ENCODE measurements around the gene PPP1R37.

PPP1R37 gene

DNA sequence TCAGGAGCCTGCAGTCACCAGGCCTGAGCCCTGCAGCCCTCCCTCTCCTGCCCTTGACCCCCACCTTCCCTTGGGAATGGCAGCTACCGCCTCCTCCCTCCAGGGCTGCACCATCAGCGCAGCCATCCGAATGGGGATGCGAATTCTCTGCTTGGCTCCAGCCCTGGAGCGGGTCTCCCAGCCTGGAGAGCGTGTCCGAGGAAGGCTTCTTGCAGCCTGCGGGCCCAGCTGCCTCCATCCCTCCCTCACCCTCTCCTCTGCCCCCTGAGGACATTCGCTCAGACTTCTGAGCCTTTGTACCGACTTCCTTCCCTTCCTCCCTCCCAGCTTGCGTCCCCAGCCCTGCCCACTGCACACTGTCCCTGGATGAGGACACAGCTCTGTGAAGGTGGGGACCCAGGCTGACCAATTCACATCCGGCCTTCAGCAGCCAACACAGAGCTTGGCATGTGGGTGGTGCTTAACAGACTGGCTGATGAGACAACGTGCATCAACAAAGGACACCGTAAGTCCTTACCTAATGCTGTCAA, 73.8 kb downstream of the PPP1R37 start:
- H3K4me3 ChIP-seq (ENCODE audit: low read length): no peak overlapping the region
- no peak overlapping the region for H3K9ac ChIP-seq (ENCODE audit: low read length)
- no peak overlapping the region for H2AK5ac ChIP-seq (ENCODE audit: low read length)
- no peak overlapping the region for H3K23ac ChIP-seq (ENCODE audit: low read length)
- no peak overlapping the region for H2BK120ac ChIP-seq (ENCODE audit: low read depth, low read length)
- H4K5ac ChIP-seq (ENCODE audit: low read length): no peak overlapping the region
- no peak overlapping the region for H2BK5ac ChIP-seq (ENCODE audit: low read length)
- no peak overlapping the region for H2BK15ac ChIP-seq (replicated peaks; ENCODE audit: low read depth)
- H3K56ac ChIP-seq (ENCODE audit: low read length): peak overlapping the region; percentile 42
- H3K36me3 ChIP-seq (ENCODE audit: control insufficient read depth, insufficient read depth, low read length): no peaks in the 10 kb centered on the region
- DNase-seq: peak; percentile 48
- no CpG with 5 or more reads among the region's 14 CpGs for WGBS (ENCODE audit: extremely low coverage, insufficient coverage, low lambda C conversion rate)
- no peak overlapping the region for H3K4ac ChIP-seq (ENCODE audit: low read depth, low read length)
- H4K8ac ChIP-seq (ENCODE audit: low read depth, low read length): no peak overlapping the region
- no peak overlapping the region for H3K27ac ChIP-seq (ENCODE audit: low read depth, low read length)
- no peaks in the 10 kb centered on the region for H3K79me2 ChIP-seq (ENCODE audit: control insufficient read depth, insufficient read depth, low read length)
- no peak overlapping the region for H3K18ac ChIP-seq (ENCODE audit: low read length)
- H3K4me1 ChIP-seq (ENCODE audit: control insufficient read depth, low read depth, low read length): no peaks in the 10 kb centered on the region
- no peak overlapping the region for H3K4me2 ChIP-seq (ENCODE audit: low read length)
- H3K27me3 ChIP-seq (ENCODE audit: insufficient read depth, low read length, poor library complexity): no peaks in the 10 kb centered on the region
- no peaks in the 10 kb centered on the region for H3K79me1 ChIP-seq (ENCODE audit: low read length)

DNA sequence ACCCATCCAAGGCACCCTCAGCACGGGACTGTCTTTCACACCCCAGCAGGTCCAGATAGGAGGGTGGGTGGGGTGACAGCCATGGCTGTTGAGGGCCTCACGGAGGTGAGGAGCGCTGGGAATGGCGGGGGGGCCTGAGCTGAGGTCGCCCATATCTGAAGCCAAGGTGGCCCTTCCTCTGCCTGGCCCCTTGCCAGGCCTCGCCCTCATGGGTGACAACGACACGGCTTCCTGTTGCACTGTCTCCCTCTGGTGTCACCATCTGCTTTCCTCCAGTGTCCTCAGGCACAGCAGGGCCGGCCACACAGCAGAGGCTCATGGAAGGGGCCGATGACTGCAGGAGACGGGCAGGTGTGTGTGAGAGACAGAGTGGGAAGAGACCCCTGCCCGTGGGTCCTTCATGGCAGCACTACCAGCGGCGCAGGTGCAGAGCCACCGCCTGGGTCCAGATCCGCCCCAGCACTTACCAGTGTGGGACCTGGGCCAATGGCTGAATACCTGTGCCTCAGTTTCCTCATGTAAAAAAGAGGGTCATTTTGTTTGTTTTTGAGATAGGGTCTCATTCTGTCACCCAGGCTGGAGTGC, 75.9 kb downstream of the PPP1R37 start:
- no peak overlapping the region for H2BK5ac ChIP-seq (ENCODE audit: low read length)
- no peak overlapping the region for H3K9ac ChIP-seq (ENCODE audit: low read length)
- no peak overlapping the region for H3K4me2 ChIP-seq (ENCODE audit: low read length)
- H4K5ac ChIP-seq (ENCODE audit: low read length): no peak overlapping the region
- no peak overlapping the region for H3K23ac ChIP-seq (ENCODE audit: low read length)
- H3K79me2 ChIP-seq (ENCODE audit: control insufficient read depth, insufficient read depth, low read length): no peaks in the 10 kb centered on the region
- H3K4ac ChIP-seq (ENCODE audit: low read depth, low read length): no peak overlapping the region
- no peak overlapping the region for H2BK120ac ChIP-seq (ENCODE audit: low read depth, low read length)
- H4K8ac ChIP-seq (ENCODE audit: low read depth, low read length): no peak overlapping the region
- H3K18ac ChIP-seq (ENCODE audit: low read length): no peak overlapping the region
- no peaks in the 10 kb centered on the region for H3K27me3 ChIP-seq (ENCODE audit: insufficient read depth, low read length, poor library complexity)
- no peak overlapping the region for H3K4me3 ChIP-seq (ENCODE audit: low read length)
- no peaks in the 10 kb centered on the region for H3K4me1 ChIP-seq (ENCODE audit: control insufficient read depth, low read depth, low read length)
- no CpG with 5 or more reads among the region's 16 CpGs for WGBS (ENCODE audit: extremely low coverage, insufficient coverage, low lambda C conversion rate)
- no peaks in the 10 kb centered on the region for H3K36me3 ChIP-seq (ENCODE audit: control insufficient read depth, insufficient read depth, low read length)
- no peaks in the 10 kb centered on the region for H3K79me1 ChIP-seq (ENCODE audit: low read length)
- H2AK5ac ChIP-seq (ENCODE audit: low read length): no peak overlapping the region
- no peak overlapping the region for H2BK15ac ChIP-seq (replicated peaks; ENCODE audit: low read depth)
- no peak overlapping the region for H3K56ac ChIP-seq (ENCODE audit: low read length)
- DNase-seq: no peak
- no peak overlapping the region for H3K27ac ChIP-seq (ENCODE audit: low read depth, low read length)

DNA sequence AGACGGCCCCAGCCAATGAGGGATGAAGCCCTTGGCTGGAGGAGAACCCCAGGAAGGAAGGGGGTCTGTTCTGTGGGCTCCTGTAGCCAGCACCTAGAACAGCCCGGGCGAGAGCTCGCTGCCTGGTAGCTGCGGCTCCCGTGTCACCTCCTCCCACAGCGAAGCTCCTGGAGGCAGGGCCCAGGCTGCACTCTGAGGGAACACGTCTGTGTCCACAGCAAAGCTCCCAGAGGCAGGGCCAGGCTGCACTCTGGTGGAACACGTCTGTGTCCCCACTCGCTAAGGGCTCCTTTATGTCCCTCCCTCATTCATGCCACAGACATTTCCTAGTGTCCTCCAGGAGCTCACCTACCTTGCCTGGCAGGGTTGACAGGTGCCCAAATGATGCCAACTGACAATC, 76.6 kb downstream of the PPP1R37 start:
- H3K27me3 ChIP-seq (ENCODE audit: insufficient read depth, low read length, poor library complexity): no peaks in the 10 kb centered on the region
- no peak overlapping the region for H3K9ac ChIP-seq (ENCODE audit: low read length)
- no peak overlapping the region for H4K5ac ChIP-seq (ENCODE audit: low read length)
- H4K8ac ChIP-seq (ENCODE audit: low read depth, low read length): no peak overlapping the region
- H3K79me1 ChIP-seq (ENCODE audit: low read length): no peaks in the 10 kb centered on the region
- H3K4me2 ChIP-seq (ENCODE audit: low read length): no peak overlapping the region
- no peak overlapping the region for H3K23ac ChIP-seq (ENCODE audit: low read length)
- no peak overlapping the region for H3K4ac ChIP-seq (ENCODE audit: low read depth, low read length)
- H3K27ac ChIP-seq (ENCODE audit: low read depth, low read length): no peak overlapping the region
- no CpG with 5 or more reads among the region's 10 CpGs for WGBS (ENCODE audit: extremely low coverage, insufficient coverage, low lambda C conversion rate)
- no peak for DNase-seq
- H3K18ac ChIP-seq (ENCODE audit: low read length): no peak overlapping the region
- no peak overlapping the region for H3K4me3 ChIP-seq (ENCODE audit: low read length)
- no peak overlapping the region for H2BK5ac ChIP-seq (ENCODE audit: low read length)
- no peaks in the 10 kb centered on the region for H3K36me3 ChIP-seq (ENCODE audit: control insufficient read depth, insufficient read depth, low read length)
- H3K56ac ChIP-seq (ENCODE audit: low read length): no peak overlapping the region
- H2BK15ac ChIP-seq (replicated peaks; ENCODE audit: low read depth): no peak overlapping the region
- no peak overlapping the region for H2BK120ac ChIP-seq (ENCODE audit: low read depth, low read length)
- no peak overlapping the region for H2AK5ac ChIP-seq (ENCODE audit: low read length)
- no peaks in the 10 kb centered on the region for H3K4me1 ChIP-seq (ENCODE audit: control insufficient read depth, low read depth, low read length)
- no peaks in the 10 kb centered on the region for H3K79me2 ChIP-seq (ENCODE audit: control insufficient read depth, insufficient read depth, low read length)

GRCh38 chr19:45170146-45171106, 77.4 kb downstream of the PPP1R37 start:
- Histone ChIP-seq H3K4ac (ENCODE audit: low read depth, low read length) (no peak overlapping the region), H3K4me2 (ENCODE audit: low read length) (no peak overlapping the region), H2BK15ac (replicated peaks; ENCODE audit: low read depth) (no peak overlapping the region), H3K4me3 (ENCODE audit: low read length) (no peak overlapping the region), H3K79me2 (ENCODE audit: control insufficient read depth, insufficient read depth, low read length) (no peaks in the 10 kb centered on the region), H3K4me1 (ENCODE audit: control insufficient read depth, low read depth, low read length) (no peaks in the 10 kb centered on the region), H4K8ac (ENCODE audit: low read depth, low read length) (no peak overlapping the region), H3K36me3 (ENCODE audit: control insufficient read depth, insufficient read depth, low read length) (no peaks in the 10 kb centered on the region), H3K18ac (ENCODE audit: low read length) (no peak overlapping the region), H3K23ac (ENCODE audit: low read length) (no peak overlapping the region), H4K5ac (ENCODE audit: low read length) (no peak overlapping the region), H3K27me3 (ENCODE audit: insufficient read depth, low read length, poor library complexity) (no peaks in the 10 kb centered on the region), H3K79me1 (ENCODE audit: low read length) (no peaks in the 10 kb centered on the region), H3K9ac (ENCODE audit: low read length) (no peak overlapping the region), H3K27ac (ENCODE audit: low read depth, low read length) (no peak overlapping the region), H2BK120ac (ENCODE audit: low read depth, low read length) (no peak overlapping the region), H2BK5ac (ENCODE audit: low read length) (no peak overlapping the region), H2AK5ac (ENCODE audit: low read length) (no peak overlapping the region), H3K56ac (ENCODE audit: low read length) (no peak overlapping the region)
- WGBS (ENCODE audit: extremely low coverage, insufficient coverage, low lambda C conversion rate): no CpG with 5 or more reads among the region's 21 CpGs
- DNase-seq: no peak

GRCh38 chr19:45171211-45171623, 78.2 kb downstream of the PPP1R37 start:
- H3K27ac ChIP-seq (ENCODE audit: low read depth, low read length): no peak overlapping the region
- no peak overlapping the region for H2BK120ac ChIP-seq (ENCODE audit: low read depth, low read length)
- no peak overlapping the region for H3K56ac ChIP-seq (ENCODE audit: low read length)
- no peaks in the 10 kb centered on the region for H3K4me1 ChIP-seq (ENCODE audit: control insufficient read depth, low read depth, low read length)
- H3K23ac ChIP-seq (ENCODE audit: low read length): no peak overlapping the region
- H2AK5ac ChIP-seq (ENCODE audit: low read length): no peak overlapping the region
- no peaks in the 10 kb centered on the region for H3K79me2 ChIP-seq (ENCODE audit: control insufficient read depth, insufficient read depth, low read length)
- H3K18ac ChIP-seq (ENCODE audit: low read length): no peak overlapping the region
- H4K8ac ChIP-seq (ENCODE audit: low read depth, low read length): no peak overlapping the region
- H3K79me1 ChIP-seq (ENCODE audit: low read length): no peaks in the 10 kb centered on the region
- WGBS (ENCODE audit: extremely low coverage, insufficient coverage, low lambda C conversion rate): no CpG with 5 or more reads among the region's 7 CpGs
- no peak overlapping the region for H2BK5ac ChIP-seq (ENCODE audit: low read length)
- no peaks in the 10 kb centered on the region for H3K36me3 ChIP-seq (ENCODE audit: control insufficient read depth, insufficient read depth, low read length)
- no peak overlapping the region for H3K4ac ChIP-seq (ENCODE audit: low read depth, low read length)
- DNase-seq: no peak
- no peak overlapping the region for H3K4me2 ChIP-seq (ENCODE audit: low read length)
- no peak overlapping the region for H3K9ac ChIP-seq (ENCODE audit: low read length)
- H4K5ac ChIP-seq (ENCODE audit: low read length): no peak overlapping the region
- H2BK15ac ChIP-seq (replicated peaks; ENCODE audit: low read depth): no peak overlapping the region
- H3K4me3 ChIP-seq (ENCODE audit: low read length): no peak overlapping the region
- H3K27me3 ChIP-seq (ENCODE audit: insufficient read depth, low read length, poor library complexity): no peaks in the 10 kb centered on the region
